GM21447 (cell line): ENCODE data around the gene PHACTR2.
"Not testable (repeated sequence)": the region's sequence is repeated elsewhere in the genome, so short reads cannot be mapped to it uniquely, and the experiment has no call there.

Experiments used
- ATAC-seq: cut with Tn5 transposase; IDR thresholded peaks from one replicate; pipeline ENCODE4 v1.9.1; 2021; ENCODE audit not compliant: unreplicated experiment

PHACTR2 gene

DNA sequence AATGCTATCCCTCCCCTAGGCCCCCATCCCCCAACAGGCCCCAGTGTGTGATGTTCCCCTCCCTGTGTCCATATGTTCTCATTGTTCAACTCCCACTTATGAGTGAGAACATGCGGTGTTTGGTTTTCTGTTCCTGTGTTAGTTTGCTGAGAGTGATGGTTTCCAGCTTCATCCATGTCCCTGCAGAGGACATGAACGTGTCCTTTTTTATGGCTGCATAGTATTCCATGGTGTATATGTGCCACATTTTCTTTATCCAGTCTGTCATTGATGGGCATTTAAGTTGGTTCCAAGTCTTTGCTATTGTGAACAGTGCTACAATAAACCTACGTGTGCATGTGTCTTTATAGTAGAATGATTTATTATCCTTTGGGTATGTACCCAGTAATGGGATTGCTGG is 173.9 kb downstream of the PHACTR2 start:
- not testable (repeated sequence) for ATAC-seq

DNA sequence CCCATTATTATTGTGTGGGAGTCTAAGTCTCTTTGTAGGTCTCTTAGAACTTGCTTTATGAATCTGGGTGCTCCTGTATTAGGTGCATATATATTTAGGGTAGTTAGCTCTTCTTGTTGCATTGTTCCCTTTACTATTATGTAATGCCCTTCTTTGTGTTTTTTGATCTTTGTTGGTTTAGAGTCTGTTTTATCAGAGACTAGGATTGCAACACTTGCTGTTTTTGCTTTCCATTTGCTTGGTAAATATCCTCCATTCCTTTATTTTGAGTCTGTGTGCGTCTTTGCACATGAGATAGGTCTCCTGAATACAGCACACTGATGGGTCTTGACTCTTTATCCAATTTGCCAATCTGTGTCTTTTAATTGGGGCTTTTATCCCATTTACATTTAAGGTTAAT is 177.3 kb downstream of the PHACTR2 start:
- not testable (repeated sequence) for ATAC-seq

DNA sequence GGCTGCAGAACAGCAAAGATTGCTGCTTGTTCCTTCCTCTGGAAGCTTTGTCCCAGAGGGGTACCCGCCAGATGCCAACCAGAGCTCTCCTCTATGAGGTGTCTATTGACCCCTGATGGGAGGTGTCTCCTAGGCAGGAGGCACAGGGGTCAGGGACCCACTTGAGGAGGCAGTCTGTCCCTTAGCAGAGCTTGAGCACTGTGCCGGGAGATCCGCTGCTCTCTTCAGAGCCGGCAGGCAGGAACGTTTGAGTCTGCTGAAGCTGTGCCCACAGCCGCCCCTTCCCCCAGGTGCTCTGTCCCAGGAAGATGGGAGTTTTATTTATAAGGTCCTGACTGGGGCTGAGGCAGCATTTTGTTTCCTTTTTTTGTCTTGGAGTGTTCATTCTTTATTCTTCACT is 179.0 kb downstream of the PHACTR2 start:
- ATAC-seq: not testable (repeated sequence)

DNA sequence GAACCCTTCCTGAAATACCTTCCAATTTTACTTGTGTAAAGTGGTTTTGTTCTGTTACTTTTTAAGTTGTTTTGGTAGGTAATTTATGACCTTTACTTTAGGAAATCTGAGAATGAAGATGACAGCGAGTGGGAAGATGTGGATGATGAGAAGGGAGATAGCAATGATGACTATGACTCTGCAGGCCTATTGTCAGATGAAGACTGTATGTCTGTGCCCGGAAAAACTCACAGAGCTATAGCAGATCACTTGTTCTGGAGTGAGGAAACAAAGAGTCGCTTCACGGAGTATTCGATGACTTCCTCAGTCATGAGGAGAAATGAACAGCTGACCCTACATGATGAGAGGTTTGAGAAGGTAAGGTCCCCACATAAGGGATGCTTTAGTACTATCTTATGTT is 179.9 kb downstream of the PHACTR2 start:
- no peak for ATAC-seq

DNA sequence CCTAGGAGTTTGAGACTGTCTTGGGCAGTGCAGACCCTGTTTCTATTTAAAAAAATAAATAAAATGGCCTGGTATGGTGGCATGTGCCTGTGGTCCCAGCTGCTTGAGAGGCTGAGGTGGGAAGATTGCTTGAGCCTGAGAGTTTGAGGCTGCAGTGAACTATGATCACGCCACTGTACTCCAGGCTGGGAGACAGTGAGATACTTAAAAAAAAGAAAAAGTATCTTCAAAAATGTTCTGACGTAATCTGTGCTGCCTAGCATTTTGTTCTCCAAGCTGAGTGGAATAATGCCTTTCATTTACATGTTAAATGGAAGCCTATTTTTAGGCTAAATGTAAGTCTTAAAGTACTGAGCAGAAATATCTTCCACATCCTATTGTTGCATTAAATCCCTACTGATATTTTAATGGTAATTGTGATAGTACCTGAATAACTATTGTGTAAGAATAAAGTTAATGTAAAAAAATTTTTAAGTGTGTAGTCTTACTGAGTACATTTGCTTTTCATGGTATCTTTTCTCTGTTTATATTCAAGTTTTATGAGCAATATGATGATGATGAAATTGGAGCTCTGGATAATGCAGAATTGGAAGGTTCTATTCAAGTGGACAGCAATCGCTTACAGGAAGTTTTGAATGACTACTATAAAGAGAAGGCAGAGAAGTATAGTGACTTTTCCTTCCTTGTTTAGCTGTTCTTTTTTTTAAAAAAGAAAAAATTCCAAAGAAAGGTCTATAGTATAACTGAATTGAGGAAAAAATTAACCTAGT is 182.3 kb downstream of the PHACTR2 start:
- ATAC-seq: no peak

DNA sequence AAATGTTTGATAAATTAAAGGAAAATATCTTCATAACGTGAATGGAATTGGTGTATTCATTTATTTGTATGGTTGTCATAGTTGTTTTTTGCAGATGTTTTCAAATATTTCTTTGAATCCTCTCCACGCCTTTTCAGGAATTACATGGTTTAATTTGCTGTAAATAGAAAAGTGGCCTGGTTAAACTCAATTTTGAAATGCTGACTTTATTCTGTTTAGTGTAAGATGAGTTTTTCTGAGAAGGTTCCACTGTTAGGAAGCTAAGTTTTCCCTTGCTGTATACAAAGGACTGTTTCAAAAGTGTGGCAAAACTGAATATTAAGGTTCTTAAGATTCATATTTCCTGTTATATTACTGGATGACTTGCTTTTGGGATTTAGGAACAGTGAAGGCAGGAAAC is 186.0 kb downstream of the PHACTR2 start:
- no peak for ATAC-seq

DNA sequence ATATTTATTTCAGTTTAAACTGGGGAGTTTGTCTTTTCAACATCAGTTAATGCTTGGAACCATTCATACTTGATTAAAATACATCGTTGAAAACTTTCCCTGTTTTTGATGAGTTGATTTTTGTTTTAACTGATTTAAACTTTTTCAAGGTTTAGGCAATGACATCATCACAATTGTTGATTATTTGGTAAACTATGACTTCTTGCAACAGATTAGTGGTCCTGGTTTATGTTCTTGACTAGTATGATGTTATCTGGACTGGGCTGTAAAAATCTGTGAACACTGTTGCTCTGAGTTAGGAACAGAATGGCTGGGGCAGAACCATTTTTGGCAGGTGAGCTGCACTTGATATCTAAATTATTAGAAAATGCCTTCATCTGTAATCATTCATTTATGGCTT is 186.5 kb downstream of the PHACTR2 start, which contains the start of gene ZC2HC1B:
TSS of gene ZC2HC1B (plus strand) at position 241 of the 400 bp plus-strand sequence. CDS start at position 307, 66 bp downstream.
- no peak for ATAC-seq

DNA sequence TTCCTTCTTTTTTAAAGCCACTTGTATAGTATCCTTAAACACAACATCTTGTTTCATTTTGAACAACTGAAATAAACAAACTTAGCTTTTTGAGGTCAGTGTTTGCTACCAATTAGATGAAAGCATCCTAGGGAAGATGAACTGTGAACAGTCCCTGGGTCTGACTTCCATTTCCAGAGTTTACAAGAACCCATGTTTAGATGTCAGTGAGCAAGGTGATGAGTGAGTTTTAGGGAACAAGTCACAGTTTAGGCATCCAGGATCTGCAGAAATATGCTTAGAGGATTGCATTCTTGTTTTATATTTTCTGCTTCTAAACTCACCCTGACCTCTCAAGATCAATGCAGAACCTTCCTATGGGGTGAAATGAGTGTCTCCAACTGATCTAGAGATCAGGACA is 189.5 kb downstream of the PHACTR2 start:
- ATAC-seq: no peak

DNA sequence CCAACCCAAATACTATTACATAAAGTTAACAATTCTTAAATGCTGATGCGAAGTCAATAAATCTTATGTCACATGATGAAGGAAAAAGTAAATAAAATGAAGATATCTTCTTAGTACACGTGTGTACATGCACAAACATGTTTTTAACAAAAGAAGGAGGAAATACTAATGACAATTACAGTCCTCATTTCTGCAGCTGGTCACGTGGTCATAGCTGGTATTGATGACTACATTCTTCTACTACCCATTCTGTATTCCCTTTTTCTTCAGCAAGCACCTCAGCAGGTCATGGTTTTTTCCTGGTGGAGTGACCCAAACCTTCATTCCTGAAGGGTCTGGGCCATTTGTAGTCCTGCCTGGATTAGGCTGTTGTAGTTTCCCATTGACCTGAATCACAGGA is 191.0 kb downstream of the PHACTR2 start:
- not testable (repeated sequence) for ATAC-seq

DNA sequence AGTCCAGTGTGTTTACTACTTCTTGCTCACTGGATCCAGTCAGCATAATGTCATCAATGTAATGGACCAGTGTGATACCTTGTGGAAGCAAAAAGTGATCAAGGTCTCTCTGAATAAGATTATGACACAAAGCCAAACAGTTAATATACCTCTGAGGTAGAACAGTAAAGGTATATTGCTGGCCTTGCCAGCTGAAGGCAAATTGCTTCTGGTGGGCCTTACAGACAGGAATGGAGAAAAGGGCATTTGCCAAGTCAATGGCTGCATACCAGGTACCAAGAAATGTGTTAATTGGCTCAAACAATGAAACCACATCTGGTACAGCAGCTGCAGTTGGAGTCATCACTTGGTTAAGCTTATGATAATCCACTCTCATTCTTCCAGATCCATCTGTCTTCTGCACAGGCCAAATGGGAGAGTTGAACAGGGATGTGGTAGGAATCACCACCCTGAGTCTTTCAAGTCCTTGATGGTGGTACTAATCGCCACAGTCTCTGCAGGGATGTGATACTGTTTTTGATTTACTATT is 193.5 kb downstream of the PHACTR2 start:
- ATAC-seq: not testable (repeated sequence)

DNA sequence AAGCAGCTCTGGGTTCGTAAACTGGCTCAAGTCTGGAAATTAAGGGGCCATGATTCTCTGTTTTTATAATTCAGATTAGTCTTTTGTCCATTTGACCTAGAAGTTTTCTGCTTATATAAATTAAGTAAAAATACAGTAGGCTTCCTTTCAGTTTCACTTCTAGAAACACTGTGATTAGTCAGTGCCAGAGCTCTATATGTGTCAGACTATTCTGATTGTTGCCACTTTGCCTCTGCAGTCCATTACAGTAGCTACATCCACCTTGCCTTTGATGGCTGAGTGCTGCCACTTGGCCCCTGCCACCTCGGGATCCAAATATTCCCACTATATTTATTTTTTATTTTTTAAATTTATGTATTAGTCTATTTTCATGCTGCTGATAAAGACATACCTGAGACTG is 194.4 kb downstream of the PHACTR2 start:
- ATAC-seq: peak; percentile 86

DNA sequence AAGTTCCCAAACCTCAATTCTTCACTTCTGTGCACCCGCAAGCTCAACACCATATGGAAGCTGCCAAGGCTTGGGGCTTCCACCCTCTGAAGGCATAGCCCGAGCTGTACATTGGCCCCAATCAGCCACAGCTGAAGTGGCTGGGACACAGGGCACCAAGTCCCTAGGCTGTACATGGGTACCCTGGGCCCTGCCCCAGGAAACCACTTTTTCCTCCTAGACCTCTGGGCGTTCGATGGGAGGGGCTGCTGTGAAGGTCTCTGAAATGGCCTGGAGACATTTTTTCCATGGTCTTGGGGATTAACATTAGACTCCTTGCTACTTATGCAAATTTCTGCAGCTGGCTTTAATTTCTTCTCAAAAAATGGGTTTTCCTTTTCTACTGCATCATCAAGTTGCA is 195.8 kb downstream of the PHACTR2 start:
- ATAC-seq: not testable (repeated sequence)

DNA sequence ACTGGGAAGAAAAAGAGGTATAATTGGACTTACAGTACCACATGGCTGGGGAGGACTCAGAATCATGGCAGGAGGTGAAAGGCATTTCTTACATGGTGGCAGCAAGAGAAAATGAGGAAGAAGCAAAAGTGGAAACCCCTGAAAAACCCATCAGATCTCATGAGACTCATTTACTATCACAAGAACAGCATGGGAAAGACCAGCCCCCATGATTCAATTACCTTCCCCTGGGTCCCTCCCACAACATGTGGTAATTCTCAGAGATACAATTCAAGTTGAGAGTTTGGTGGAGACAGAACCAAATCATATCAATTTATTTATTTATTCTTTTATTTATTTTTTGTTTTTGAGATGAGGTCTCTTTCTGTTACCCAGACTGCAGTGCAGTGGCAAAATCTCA is 196.7 kb downstream of the PHACTR2 start:
- not testable (repeated sequence) for ATAC-seq

DNA sequence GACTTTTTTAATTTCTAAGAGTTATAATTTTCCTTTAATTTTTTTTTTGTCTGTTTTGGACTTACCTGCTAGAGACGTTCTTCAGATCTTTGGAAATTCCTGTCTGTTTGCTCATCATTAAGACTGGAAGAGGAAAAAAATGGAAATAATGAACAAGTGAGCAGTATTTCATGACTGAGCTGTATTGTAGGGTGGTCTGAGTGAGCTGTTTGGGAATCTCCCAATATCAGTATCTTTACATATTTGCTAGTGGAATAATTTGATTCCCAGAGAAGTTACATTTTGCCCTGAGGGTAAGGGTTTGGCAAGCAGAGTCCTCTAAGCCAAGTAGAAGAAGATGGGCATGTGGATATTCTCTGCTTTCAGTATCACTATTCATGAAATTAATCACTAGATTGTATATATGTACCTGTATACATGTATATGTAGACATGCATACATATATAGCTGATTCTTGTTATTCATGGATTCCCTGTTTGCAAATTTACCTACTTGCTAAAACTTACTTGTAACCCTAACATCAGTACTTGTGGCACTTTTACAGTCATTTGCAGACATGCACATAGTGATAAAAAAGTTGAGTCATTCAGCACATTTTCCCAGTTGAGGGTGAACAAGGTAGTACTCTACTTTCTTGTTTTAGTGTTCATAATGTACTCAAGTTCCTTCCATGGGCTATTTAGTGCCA is 200.0 kb downstream of the PHACTR2 start:
- ATAC-seq: no peak

DNA sequence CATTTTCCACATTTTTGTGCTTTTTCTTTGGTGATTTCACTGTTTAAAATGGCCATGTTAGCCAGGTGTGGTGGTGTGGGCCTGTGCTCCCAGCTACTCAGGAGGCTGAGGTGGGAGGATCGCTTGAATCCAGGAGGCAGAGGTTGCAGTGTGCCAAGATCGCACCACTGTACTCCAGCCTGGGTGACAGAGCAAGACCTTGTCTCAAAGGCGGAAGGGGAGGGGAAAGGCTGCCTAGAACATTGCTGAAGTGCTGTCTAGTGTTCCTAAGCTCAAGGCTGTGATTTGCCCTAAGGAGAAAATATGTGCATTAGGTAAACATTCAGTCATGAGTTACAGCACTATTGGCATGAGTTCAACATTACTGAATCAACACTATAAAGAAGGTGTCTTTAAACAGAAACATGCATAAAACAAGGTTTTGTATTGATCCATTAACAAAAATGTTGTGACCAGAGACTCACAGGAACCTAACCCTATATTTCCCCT is 200.6 kb downstream of the PHACTR2 start:
- no peak for ATAC-seq

DNA sequence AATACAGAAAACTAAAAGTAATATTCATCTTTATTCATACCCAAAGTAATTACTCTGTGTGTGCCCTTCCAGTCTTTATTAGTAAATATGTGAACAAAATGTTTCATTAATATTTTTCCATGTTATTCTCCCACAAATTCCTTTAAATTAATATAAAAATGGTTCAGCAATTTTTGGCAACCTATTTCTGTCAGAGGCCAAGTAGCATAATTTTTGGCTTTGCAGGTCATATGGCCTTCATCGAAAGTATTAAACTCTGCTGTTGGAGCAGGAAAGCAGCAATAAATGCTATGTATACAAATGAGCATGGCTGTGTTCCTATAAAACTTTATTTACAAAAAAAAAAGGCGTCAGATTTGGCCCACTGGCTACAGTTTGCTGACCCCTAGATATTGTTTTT is 202.6 kb downstream of the PHACTR2 start:
- ATAC-seq: no peak
